ENCODE data around the gene CP.
"Not testable (repeated sequence)": the region's sequence is repeated elsewhere in the genome, so short reads cannot be mapped to it uniquely, and the experiment has no call there.

Gene CP

GRCh38 chr3:149221783-149222517, at the start of gene CP:
CP (minus strand) TSS chr3:149221829; CDS start chr3:149221792, 37 bp downstream.
- no peak for DNase-seq (ENCODE audit: low read depth in 3 of 3, low spot score in 1 of 3)

- no peak for DNase-seq (ENCODE audit: low read depth in 3 of 3, low spot score in 1 of 3)
Measured at GRCh38 chr3:149270180-149270579, 48.6 kb upstream of the CP start.

- no peak for DNase-seq (ENCODE audit: low read depth in 3 of 3, low spot score in 1 of 3)
Measured at GRCh38 chr3:149269687-149270086, 48.1 kb upstream of the CP start.

- no peak for DNase-seq (ENCODE audit: low read depth in 3 of 3, low spot score in 1 of 3)
Measured at GRCh38 chr3:149267565-149267964, 45.9 kb upstream of the CP start.

GRCh38 chr3:149266736-149267135, 45.1 kb upstream of the CP start:
- no peak for DNase-seq (ENCODE audit: low read depth in 3 of 3, low spot score in 1 of 3)

- no peak for DNase-seq (ENCODE audit: low read depth in 3 of 3, low spot score in 1 of 3)
Measured at GRCh38 chr3:149263856-149264255, 42.2 kb upstream of the CP start.

GRCh38 chr3:149258714-149259113, 37.1 kb upstream of the CP start:
- DNase-seq (ENCODE audit: low read depth in 3 of 3, low spot score in 1 of 3) = no peak

GRCh38 chr3:149258298-149258697, 36.7 kb upstream of the CP start:
- no peak for DNase-seq (ENCODE audit: low read depth in 3 of 3, low spot score in 1 of 3)

- DNase-seq (ENCODE audit: low read depth in 3 of 3, low spot score in 1 of 3) = no peak
Measured at GRCh38 chr3:149252272-149252671, 30.6 kb upstream of the CP start.

- no peak for DNase-seq (ENCODE audit: low read depth in 3 of 3, low spot score in 1 of 3)
Measured at GRCh38 chr3:149251186-149251585, 29.6 kb upstream of the CP start.

- DNase-seq (ENCODE audit: low read depth in 3 of 3, low spot score in 1 of 3) = no peak
Measured at GRCh38 chr3:149247929-149248691, 26.5 kb upstream of the CP start.

GRCh38 chr3:149247008-149247710, 25.5 kb upstream of the CP start:
- no peak for DNase-seq (ENCODE audit: low read depth in 3 of 3, low spot score in 1 of 3)

GRCh38 chr3:149245738-149246451, 24.3 kb upstream of the CP start:
- no peak for DNase-seq (ENCODE audit: low read depth in 3 of 3, low spot score in 1 of 3)

- no peak for DNase-seq (ENCODE audit: low read depth in 3 of 3, low spot score in 1 of 3)
Measured at GRCh38 chr3:149243540-149243939, 21.9 kb upstream of the CP start.

- no peak for DNase-seq (ENCODE audit: low read depth in 3 of 3, low spot score in 1 of 3)
Measured at GRCh38 chr3:149239357-149239936, 17.8 kb upstream of the CP start.

- DNase-seq (ENCODE audit: low read depth in 3 of 3, low spot score in 1 of 3) = not testable (repeated sequence)
Measured at GRCh38 chr3:149238268-149238667, 16.6 kb upstream of the CP start.

GRCh38 chr3:149235599-149236424, 14.2 kb upstream of the CP start:
- DNase-seq (ENCODE audit: low read depth in 3 of 3, low spot score in 1 of 3) = no peak

GRCh38 chr3:149234671-149235245, 13.1 kb upstream of the CP start:
- no peak for DNase-seq (ENCODE audit: low read depth in 3 of 3, low spot score in 1 of 3)

GRCh38 chr3:149233323-149233722, 11.7 kb upstream of the CP start:
- no peak for DNase-seq (ENCODE audit: low read depth in 3 of 3, low spot score in 1 of 3)

- no peak for DNase-seq (ENCODE audit: low read depth in 3 of 3, low spot score in 1 of 3)
Measured at GRCh38 chr3:149231871-149232270, 10.2 kb upstream of the CP start.

Measured in stimulated activated CD4-positive, alpha-beta T cell treated with anti-CD3 and anti-CD28 coated beads, TNF-alpha, amount 100 ng/mL, for 1 hour (primary cell).